GM18861 (cell line): Measurements from ENCODE around the gene INSIG1.

ENCODE experiments used
- ATAC-seq: cut with Tn5 transposase; IDR thresholded peaks from one replicate; pipeline ENCODE4 v1.9.1; 2021; ENCODE audit not compliant: unreplicated experiment

Gene INSIG1

DNA sequence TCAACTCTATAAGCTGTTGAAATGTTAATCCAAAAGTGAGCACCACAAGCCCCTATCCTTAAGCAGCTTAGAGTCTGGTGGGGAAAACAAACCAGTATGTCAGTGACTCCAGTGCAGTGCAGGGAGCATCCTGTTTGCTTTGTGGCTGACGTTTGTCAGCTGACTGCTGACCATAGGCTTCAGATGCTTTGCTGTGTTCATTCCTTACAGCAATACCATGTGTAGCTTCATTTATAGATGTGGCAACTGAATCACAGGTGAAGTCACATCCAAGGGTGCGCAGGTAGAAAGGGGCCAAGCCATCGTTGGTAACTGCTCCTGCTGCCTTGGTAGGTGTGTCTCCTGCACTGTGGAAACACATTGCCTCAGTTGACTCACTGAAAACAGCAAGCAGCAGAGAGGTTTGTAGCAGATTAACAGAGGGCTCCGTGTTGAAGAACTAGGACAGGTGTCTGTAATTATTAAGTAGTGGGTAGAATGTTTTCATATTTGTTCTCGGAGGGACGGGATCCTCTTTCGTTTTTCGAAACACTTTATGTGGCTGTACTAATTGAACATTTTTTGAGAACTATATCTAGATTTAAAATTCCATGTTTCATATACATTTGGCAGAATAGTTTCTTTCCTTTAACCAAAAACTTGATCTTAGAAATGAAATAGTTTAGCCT lies 2.0 kb downstream of the INSIG1 start:
- ATAC-seq: no peak

GRCh38 chr7:155300641-155301452 lies 3.2 kb downstream of the INSIG1 start:
- ATAC-seq: no peak

DNA sequence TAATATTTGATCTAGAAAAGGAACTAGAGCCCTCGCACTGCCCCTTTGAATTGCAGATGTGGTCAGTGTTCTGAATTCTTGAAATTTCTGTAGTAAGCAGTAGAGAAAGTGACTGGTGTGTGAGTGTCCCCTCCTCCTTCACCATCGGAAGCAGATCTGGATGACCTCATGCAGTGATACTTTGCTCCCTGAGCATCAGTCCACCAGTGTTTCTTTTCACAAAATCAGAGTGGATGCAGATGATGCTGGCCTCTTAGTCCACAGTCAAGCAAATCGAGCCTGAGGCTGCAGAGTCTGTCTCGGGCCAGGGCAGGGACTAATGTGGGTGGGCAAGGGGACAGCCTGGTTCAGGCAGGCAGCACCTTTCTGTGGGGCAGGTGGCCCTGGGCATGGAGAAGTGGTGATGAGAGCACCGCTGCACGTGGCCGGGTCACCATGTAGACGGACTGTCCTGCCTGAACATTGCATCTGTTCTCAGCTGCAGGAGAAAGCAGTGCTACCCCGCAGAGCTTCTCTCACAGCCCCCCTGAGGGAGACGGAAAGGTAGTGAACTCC lies 5.4 kb downstream of the INSIG1 start:
- ATAC-seq: no peak

GRCh38 chr7:155303897-155304296 lies 6.2 kb downstream of the INSIG1 start:
- no peak for ATAC-seq

- ATAC-seq: no peak
Observed at GRCh38 chr7:155305231-155305904, 7.7 kb downstream of the INSIG1 start.

GRCh38 chr7:155306673-155307470 lies 9.2 kb downstream of the INSIG1 start:
- ATAC-seq: no peak

DNA sequence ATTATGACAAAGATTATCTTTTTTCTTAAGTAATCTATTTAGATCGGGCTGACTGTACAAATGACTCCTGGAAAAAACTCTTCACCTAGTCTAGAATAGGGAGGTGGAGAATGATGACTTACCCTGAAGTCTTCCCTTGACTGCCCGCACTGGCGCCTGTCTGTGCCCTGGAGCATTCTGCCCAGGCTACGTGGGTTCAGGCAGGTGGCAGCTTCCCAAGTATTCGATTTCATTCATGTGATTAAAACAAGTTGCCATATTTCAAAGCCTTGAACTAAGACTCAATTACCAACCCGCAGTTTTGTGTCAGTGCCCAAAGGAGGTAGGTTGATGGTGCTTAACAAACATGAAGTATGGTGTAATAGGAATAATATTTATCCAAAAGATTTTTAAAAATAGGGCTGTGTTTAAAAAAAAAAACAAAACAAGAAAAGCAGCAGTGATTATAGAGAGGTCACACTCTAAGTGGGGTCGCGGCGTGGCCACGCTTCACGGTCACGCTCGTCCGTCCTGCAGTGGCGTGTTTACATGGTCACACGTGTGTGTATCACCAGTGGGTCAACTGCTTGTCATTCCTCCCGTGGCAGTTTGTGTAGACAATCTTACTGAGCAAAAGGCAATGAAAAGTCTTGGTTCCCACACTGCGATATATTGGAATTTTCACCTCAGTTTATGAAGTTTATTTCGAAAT lies 10.8 kb downstream of the INSIG1 start:
- no peak for ATAC-seq

DNA sequence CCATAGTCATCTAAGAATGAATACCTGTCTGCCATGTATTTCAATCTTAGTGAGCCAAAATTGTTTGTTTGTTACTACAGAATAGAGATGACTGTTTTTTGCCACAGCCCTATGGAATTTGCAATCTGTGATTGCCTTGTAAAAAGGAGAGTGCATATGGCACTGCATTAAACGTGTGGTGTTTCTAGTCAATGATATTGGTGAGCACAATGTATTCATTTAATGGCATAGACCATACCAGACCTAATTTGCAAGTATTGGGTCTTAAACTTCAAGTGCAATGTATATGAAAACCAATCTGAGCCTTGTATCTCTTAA lies 11.3 kb downstream of the INSIG1 start:
- no peak for ATAC-seq

- no peak for ATAC-seq
Observed at GRCh38 chr7:155310425-155311114, 12.9 kb downstream of the INSIG1 start.

- ATAC-seq: no peak
Observed at GRCh38 chr7:155311826-155312537, 14.3 kb downstream of the INSIG1 start.

- ATAC-seq: no peak
Observed at GRCh38 chr7:155312633-155313032, 15.0 kb downstream of the INSIG1 start.

DNA sequence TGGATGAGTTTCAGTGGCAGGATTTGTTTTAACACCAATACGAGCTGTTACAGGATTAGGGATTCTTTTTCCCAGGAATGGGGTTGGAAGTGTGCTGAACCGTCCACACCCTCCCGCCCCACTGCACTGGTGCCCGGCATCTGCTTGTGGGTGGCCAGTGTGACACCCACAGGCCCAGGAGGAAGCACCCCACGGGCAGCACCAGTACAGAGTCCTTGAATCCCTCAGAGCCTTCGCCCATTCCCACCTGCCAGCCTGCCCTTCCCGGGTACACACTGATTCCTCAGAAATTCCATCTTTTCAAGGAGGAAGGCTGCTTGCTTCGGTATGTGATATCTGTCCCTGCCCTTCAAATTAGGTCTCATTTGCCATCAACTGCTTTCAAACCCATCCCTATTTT lies 15.4 kb downstream of the INSIG1 start:
- ATAC-seq: no peak

DNA sequence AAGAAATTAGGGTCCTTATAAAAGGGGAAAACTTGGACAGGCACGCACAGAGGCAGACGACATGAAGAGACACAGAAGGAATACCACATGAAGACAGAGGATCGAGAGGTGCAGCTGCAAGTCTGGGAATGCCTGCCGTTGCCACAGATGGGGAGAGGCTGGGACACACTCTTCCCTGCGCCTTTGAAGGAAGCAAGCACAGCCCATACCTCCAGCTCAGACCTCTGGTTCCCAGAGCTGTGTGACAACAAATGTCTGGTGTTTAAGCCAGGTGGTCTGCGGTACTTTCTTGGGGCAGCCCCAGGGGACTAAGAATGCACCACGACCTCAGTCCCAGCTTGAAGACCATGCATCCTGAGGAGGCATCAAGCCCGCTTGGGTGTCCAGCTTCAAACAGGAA lies 18.3 kb downstream of the INSIG1 start:
- ATAC-seq: no peak

- no peak for ATAC-seq
Observed at GRCh38 chr7:155316427-155317113, 18.9 kb downstream of the INSIG1 start.

- ATAC-seq: no peak
Observed at GRCh38 chr7:155317114-155317434, 19.4 kb downstream of the INSIG1 start.

GRCh38 chr7:155318245-155318644 lies 20.6 kb downstream of the INSIG1 start:
- ATAC-seq: no peak

GRCh38 chr7:155322530-155322929 lies 24.9 kb downstream of the INSIG1 start:
- no peak for ATAC-seq

- no peak for ATAC-seq
Observed at GRCh38 chr7:155323001-155323638, 25.4 kb downstream of the INSIG1 start.
